T1000 (cell line): ENCODE results near the gene TRIB2.

Experiments used
- DNase-seq: peaks from one replicate; lab custom pipeline; 2025; ENCODE audit warnings: mixed read lengths; lab: John Stamatoyannopoulos, UW

TRIB2 gene

GRCh38 chr2:12720754-12721378, 4.1 kb downstream of the TRIB2 start:
- DNase-seq = no peak

GRCh38 chr2:12721566-12722446, 5.1 kb downstream of the TRIB2 start:
- no peak for DNase-seq

GRCh38 chr2:12722447-12723316, 5.9 kb downstream of the TRIB2 start:
- DNase-seq = no peak

- DNase-seq = no peak
Measured at GRCh38 chr2:12723736-12724463, 7.2 kb downstream of the TRIB2 start.

GRCh38 chr2:12725233-12726187, 8.8 kb downstream of the TRIB2 start:
- DNase-seq = no peak

GRCh38 chr2:12726271-12726670, 9.5 kb downstream of the TRIB2 start:
- DNase-seq = no peak

GRCh38 chr2:12727065-12727464, 10.3 kb downstream of the TRIB2 start:
- no peak for DNase-seq

- DNase-seq = no peak
Measured at GRCh38 chr2:12727641-12728040, 10.9 kb downstream of the TRIB2 start.

GRCh38 chr2:12728221-12728777, 11.6 kb downstream of the TRIB2 start:
- no peak for DNase-seq

- no peak for DNase-seq
Measured at GRCh38 chr2:12730265-12730664, 13.5 kb downstream of the TRIB2 start.

GRCh38 chr2:12731701-12732280, 15.1 kb downstream of the TRIB2 start:
- no peak for DNase-seq

GRCh38 chr2:12732651-12733050, 15.9 kb downstream of the TRIB2 start:
- DNase-seq = no peak

- DNase-seq = no peak
Measured at GRCh38 chr2:12733846-12734245, 17.1 kb downstream of the TRIB2 start.

GRCh38 chr2:12734914-12735654, 18.3 kb downstream of the TRIB2 start:
- no peak for DNase-seq

GRCh38 chr2:12737297-12737696, 20.6 kb downstream of the TRIB2 start:
- DNase-seq = no peak

- DNase-seq = no peak
Measured at GRCh38 chr2:12737738-12738485, 21.2 kb downstream of the TRIB2 start.

GRCh38 chr2:12739721-12740254, 23.1 kb downstream of the TRIB2 start:
- no peak for DNase-seq

GRCh38 chr2:12741380-12741779, 24.6 kb downstream of the TRIB2 start:
- no peak for DNase-seq
